Measurements from ENCODE around the gene SMARCD1.

Gene SMARCD1

GRCh38 chr12:50084775-50085614, at the start of gene SMARCD1:
TSS of gene SMARCD1 (plus strand) at chr12:50085342. CDS start at chr12:50085370, 28 bp downstream.
- peak; percentile 73 to 83 for DNase-seq (ENCODE audit: low read depth in 2 of 2)

- DNase-seq (ENCODE audit: low read depth in 2 of 2), result no peak
Observed at GRCh38 chr12:50038336-50038735, 46.8 kb upstream of the SMARCD1 start.

- DNase-seq (ENCODE audit: low read depth in 2 of 2), result peak; percentile 84 to 98
Observed at GRCh38 chr12:50039151-50039835, 45.8 kb upstream of the SMARCD1 start.

- no peak for DNase-seq (ENCODE audit: low read depth in 2 of 2)
Observed at GRCh38 chr12:50040657-50041056, 44.5 kb upstream of the SMARCD1 start.

- no peak for DNase-seq (ENCODE audit: low read depth in 2 of 2)
Observed at GRCh38 chr12:50041062-50041860, 43.9 kb upstream of the SMARCD1 start.

GRCh38 chr12:50041962-50042361, 43.2 kb upstream of the SMARCD1 start:
- DNase-seq (ENCODE audit: low read depth in 2 of 2), result no peak

GRCh38 chr12:50042693-50043092, 42.4 kb upstream of the SMARCD1 start:
- DNase-seq (ENCODE audit: low read depth in 2 of 2), result no peak

- no peak for DNase-seq (ENCODE audit: low read depth in 2 of 2)
Observed at GRCh38 chr12:50043308-50043707, 41.8 kb upstream of the SMARCD1 start.

- no peak for DNase-seq (ENCODE audit: low read depth in 2 of 2)
Observed at GRCh38 chr12:50043854-50044253, 41.3 kb upstream of the SMARCD1 start.

GRCh38 chr12:50047693-50048250, 37.4 kb upstream of the SMARCD1 start:
- DNase-seq (ENCODE audit: low read depth in 2 of 2), result no peak

GRCh38 chr12:50049254-50050118, 35.7 kb upstream of the SMARCD1 start:
- no peak for DNase-seq (ENCODE audit: low read depth in 2 of 2)

- DNase-seq (ENCODE audit: low read depth in 2 of 2), result no peak
Observed at GRCh38 chr12:50050119-50050385, 35.1 kb upstream of the SMARCD1 start.

GRCh38 chr12:50050410-50051098, 34.6 kb upstream of the SMARCD1 start:
- no peak for DNase-seq (ENCODE audit: low read depth in 2 of 2)

GRCh38 chr12:50051101-50051806, 33.9 kb upstream of the SMARCD1 start:
- DNase-seq (ENCODE audit: low read depth in 2 of 2), result no peak

GRCh38 chr12:50052544-50052943, 32.6 kb upstream of the SMARCD1 start:
- DNase-seq (ENCODE audit: low read depth in 2 of 2), result no peak

- DNase-seq (ENCODE audit: low read depth in 2 of 2), result no peak
Observed at GRCh38 chr12:50052964-50053363, 32.2 kb upstream of the SMARCD1 start.

- no peak for DNase-seq (ENCODE audit: low read depth in 2 of 2)
Observed at GRCh38 chr12:50053583-50053982, 31.6 kb upstream of the SMARCD1 start.

GRCh38 chr12:50055831-50056638, 29.1 kb upstream of the SMARCD1 start:
- DNase-seq (ENCODE audit: low read depth in 2 of 2), result peak; percentile 42 to 47

GRCh38 chr12:50056639-50056976, 28.5 kb upstream of the SMARCD1 start:
- DNase-seq (ENCODE audit: low read depth in 2 of 2), result no peak
